HepG2 (cell line): ENCODE results near the gene ZNF254.

Experiments used
- MAFK ChIP-seq, 2 experiments: IDR thresholded peaks in 1 of 2; conservative IDR thresholded peaks in 1 of 2; 2 replicates each; pipeline ENCODE4 v1.6.1; 2011; ENCODE audit warnings: improper control_type of control experiment in 2 of 2, low read length in 2 of 2
- ZNF24 ChIP-seq: fragments of 450-650 bp; IDR thresholded peaks from 2 replicates; pipeline ENCODE4 v1.6.1; 2017; ENCODE audit warnings: antibody characterized with exemption, mild to moderate bottlenecking
- ZNF543 ChIP-seq: sonication (generic); formaldehyde crosslinking; IDR thresholded peaks from 2 replicates; pipeline ENCODE4 v1.4.0; 2020; ENCODE audit warnings: mild to moderate bottlenecking, missing genetic modification reagents
- TF ChIP-seq, protein P1 (sequence below): sonication (generic); formaldehyde crosslinking; IDR thresholded peaks from 2 replicates; pipeline ENCODE4 v1.4.0; 2020; ENCODE audit warnings: missing genetic modification reagents, borderline replicate concordance

DNA sequence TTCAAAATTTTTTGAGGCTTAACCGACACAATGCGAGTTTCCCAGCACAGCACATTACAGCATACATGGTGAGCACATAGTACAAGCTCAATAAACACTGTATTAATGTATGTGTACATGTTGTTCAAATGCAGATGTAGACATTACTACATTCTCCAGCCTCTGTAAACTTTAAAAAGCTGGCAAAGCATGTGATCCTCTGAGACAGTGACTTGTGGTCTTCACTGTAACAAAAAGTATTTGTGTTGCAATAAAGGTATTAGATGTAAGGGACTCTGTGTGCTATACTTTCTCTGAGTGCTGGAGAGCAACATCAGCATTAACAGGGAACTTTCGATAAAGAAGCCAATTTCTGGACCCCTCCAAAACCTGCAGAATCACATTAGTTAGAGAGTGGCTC, 46.4 kb upstream of the ZNF254 start:
- TF ChIP-seq, protein P1, sequence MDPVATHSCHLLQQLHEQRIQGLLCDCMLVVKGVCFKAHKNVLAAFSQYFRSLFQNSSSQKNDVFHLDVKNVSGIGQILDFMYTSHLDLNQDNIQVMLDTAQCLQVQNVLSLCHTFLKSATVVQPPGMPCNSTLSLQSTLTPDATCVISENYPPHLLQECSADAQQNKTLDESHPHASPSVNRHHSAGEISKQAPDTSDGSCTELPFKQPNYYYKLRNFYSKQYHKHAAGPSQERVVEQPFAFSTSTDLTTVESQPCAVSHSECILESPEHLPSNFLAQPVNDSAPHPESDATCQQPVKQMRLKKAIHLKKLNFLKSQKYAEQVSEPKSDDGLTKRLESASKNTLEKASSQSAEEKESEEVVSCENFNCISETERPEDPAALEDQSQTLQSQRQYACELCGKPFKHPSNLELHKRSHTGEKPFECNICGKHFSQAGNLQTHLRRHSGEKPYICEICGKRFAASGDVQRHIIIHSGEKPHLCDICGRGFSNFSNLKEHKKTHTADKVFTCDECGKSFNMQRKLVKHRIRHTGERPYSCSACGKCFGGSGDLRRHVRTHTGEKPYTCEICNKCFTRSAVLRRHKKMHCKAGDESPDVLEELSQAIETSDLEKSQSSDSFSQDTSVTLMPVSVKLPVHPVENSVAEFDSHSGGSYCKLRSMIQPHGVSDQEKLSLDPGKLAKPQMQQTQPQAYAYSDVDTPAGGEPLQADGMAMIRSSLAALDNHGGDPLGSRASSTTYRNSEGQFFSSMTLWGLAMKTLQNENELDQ: no peak
- TF ChIP-seq ZNF24 (no peak), MAFK (conservative IDR thresholded peaks at IDR 0.05 in 1 of 2, IDR thresholded peaks at IDR 0.05 in 1 of 2; ENCODE audit: low read length in 2 of 2) (no peak), ZNF543 (CRISPR knock-in tag) (no peak)
